ENCODE data around the gene ACTG2.

The ACTG2 gene

GRCh38 chr2:73892631-73893329, at the start of gene ACTG2:
Gene ACTG2, plus strand, starts transcription at chr2:73893008. Its CDS starts 8,304 bp downstream, at chr2:73901312.
- Mint-ChIP-seq H3K27ac (peak within 1 kb of the TSS in 2 of 3 experiments; percentile 76 to 77), H3K4me3 (peak within 1 kb of the TSS in 2 of 3 experiments; percentile 61 to 76), H3K27me3 (ENCODE audit: low read depth) (peaks cover 15% of the 10 kb centered on the region), H3K36me3 (ENCODE audit: low read depth) (no peaks in the 10 kb centered on the region), H3K4me1 (peaks cover 23% of the 10 kb centered on the region), H3K9me3 (no peaks in the 10 kb centered on the region)
- TF ChIP-seq, protein P1, sequence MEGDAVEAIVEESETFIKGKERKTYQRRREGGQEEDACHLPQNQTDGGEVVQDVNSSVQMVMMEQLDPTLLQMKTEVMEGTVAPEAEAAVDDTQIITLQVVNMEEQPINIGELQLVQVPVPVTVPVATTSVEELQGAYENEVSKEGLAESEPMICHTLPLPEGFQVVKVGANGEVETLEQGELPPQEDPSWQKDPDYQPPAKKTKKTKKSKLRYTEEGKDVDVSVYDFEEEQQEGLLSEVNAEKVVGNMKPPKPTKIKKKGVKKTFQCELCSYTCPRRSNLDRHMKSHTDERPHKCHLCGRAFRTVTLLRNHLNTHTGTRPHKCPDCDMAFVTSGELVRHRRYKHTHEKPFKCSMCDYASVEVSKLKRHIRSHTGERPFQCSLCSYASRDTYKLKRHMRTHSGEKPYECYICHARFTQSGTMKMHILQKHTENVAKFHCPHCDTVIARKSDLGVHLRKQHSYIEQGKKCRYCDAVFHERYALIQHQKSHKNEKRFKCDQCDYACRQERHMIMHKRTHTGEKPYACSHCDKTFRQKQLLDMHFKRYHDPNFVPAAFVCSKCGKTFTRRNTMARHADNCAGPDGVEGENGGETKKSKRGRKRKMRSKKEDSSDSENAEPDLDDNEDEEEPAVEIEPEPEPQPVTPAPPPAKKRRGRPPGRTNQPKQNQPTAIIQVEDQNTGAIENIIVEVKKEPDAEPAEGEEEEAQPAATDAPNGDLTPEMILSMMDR (IDR thresholded peaks at IDR 0.05; ENCODE audit: unreplicated experiment in 3 of 3): no peak

DNA sequence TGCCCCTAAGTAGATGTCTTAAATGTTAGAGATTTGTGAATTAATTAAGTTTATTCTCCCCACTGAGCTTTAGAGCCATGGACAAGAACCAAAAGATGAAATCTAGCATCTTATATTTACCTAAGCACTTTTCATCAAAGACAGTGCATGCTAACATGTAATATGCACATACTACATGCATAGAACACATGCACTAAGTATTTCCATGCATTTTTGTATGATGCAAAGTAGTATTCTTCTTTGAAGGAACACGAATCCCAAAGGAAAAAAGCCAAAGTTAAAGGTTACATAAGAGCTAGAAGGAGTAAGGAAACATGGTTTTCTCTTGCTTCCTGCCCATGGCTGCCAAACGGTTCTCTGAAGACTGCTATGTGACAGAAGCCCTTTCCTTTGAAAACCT, 48.7 kb upstream of the ACTG2 start:
- peaks cover 58% of the 10 kb centered on the region for H3K36me3 Mint-ChIP-seq (ENCODE audit: low read depth)
- TF ChIP-seq, protein P1 (IDR thresholded peaks at IDR 0.05; ENCODE audit: unreplicated experiment in 3 of 3): no peak

GRCh38 chr2:73850009-73850408, 42.8 kb upstream of the ACTG2 start:
- Mint-ChIP-seq H3K27ac (no peak overlapping the region), H3K4me1 (no peaks in the 10 kb centered on the region), H3K9me3 (no peaks in the 10 kb centered on the region), H3K27me3 (ENCODE audit: low read depth) (no peaks in the 10 kb centered on the region), H3K4me3 (no peak overlapping the region), H3K36me3 (ENCODE audit: low read depth) (peaks cover 51% of the 10 kb centered on the region)
- TF ChIP-seq, protein P1 (IDR thresholded peaks at IDR 0.05; ENCODE audit: unreplicated experiment in 3 of 3): no peak

More for the DNA sequence above, 48.7 kb upstream of the ACTG2 start:
- Mint-ChIP-seq H3K27ac (no peak overlapping the region), H3K9me3 (no peaks in the 10 kb centered on the region), H3K4me1 (no peaks in the 10 kb centered on the region), H3K4me3 (no peak overlapping the region), H3K27me3 (ENCODE audit: low read depth) (no peaks in the 10 kb centered on the region)

DNA sequence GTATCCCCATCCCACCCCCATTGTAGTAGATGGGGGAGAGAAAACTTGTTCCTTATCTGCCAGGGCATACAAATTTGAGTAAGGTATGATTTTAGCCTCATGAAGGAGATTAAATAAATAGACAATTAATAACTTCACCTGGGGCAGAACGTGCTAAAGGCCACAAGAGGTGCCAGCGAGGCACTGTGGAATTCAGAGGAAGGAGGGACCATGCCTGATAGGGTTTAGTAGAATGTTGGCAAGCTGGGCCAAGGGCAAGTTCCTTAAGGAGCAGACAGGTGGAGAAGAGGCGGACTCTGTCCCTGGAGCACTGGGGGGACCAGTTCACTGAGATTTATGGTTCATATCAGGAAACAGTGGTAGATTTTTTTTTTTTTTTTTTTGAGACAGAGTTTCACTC, 41.5 kb upstream of the ACTG2 start:
- TF ChIP-seq, protein P1 (IDR thresholded peaks at IDR 0.05; ENCODE audit: unreplicated experiment in 3 of 3): peak in 2 of 3 experiments; percentile 14 to 20
- Mint-ChIP-seq H3K9me3 (no peaks in the 10 kb centered on the region), H3K4me1 (no peaks in the 10 kb centered on the region), H3K27ac (no peak overlapping the region), H3K27me3 (ENCODE audit: low read depth) (no peaks in the 10 kb centered on the region), H3K36me3 (ENCODE audit: low read depth) (peaks cover 56% of the 10 kb centered on the region), H3K4me3 (no peak overlapping the region)

DNA sequence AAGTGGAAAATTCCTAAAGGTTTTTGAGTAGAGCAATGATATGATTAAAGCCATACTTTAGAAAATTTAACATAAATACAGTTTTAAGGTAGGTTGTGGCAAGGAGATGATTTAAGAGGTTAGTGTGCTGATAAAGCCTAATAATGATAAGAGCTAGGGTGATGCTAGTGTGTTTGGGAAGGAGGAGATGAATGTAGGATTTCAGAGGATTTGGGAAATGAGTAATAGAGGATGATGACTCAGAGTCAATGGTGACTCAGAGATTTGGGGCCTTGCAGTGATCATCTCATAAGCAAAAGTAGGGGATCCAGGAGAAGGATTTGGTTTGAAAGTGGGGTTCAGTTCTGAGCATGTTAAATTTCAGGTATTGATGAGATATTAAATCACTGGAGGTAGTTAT, 40.8 kb upstream of the ACTG2 start:
- H3K36me3 Mint-ChIP-seq (ENCODE audit: low read depth): peaks cover 56% of the 10 kb centered on the region
- TF ChIP-seq, protein P1 (IDR thresholded peaks at IDR 0.05; ENCODE audit: unreplicated experiment in 3 of 3): no peak
- no peaks in the 10 kb centered on the region for H3K4me1 Mint-ChIP-seq
- no peaks in the 10 kb centered on the region for H3K27me3 Mint-ChIP-seq (ENCODE audit: low read depth)
- no peaks in the 10 kb centered on the region for H3K9me3 Mint-ChIP-seq
- no peak overlapping the region for H3K4me3 Mint-ChIP-seq
- no peak overlapping the region for H3K27ac Mint-ChIP-seq

DNA sequence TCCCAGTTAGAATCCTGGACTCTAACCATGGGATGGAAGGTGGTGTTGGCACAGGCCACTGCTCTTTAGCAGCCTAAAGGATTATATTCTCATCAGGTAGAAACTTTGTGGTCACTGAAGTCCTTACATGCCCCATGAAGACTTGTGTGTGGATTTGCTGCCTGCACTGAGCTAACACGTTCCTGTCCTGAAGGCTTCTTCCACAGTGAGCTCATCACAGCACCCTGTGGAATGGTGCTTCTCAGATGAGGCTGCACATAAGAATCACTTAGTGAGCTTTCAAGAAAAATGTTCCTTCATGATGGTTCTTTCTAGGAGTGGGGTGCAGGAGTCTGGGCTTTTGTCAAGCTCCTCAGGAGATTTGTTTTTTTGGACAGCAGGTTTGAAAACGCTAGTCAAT, 37.3 kb upstream of the ACTG2 start:
- H3K9me3 Mint-ChIP-seq: no peaks in the 10 kb centered on the region
- peaks cover 58% of the 10 kb centered on the region for H3K36me3 Mint-ChIP-seq (ENCODE audit: low read depth)
- no peak overlapping the region for H3K27ac Mint-ChIP-seq
- H3K4me3 Mint-ChIP-seq: no peak overlapping the region
- H3K4me1 Mint-ChIP-seq: no peaks in the 10 kb centered on the region
- TF ChIP-seq, protein P1 (IDR thresholded peaks at IDR 0.05; ENCODE audit: unreplicated experiment in 3 of 3): no peak
- no peaks in the 10 kb centered on the region for H3K27me3 Mint-ChIP-seq (ENCODE audit: low read depth)
